Astrocyte (in vitro differentiated cells and primary cell): ENCODE measurements around the gene PRSS21. TPM values are rescaled to one million over a fixed set of nuclear protein-coding genes. Genes with fewer than 3 reads are reported as not detected.

ENCODE experiments used
- DNase-seq: peaks from one replicate; pipeline ENCODE4 v3.0.0-alpha.2; 2010; ENCODE audit warnings: low read depth
- FAIRE-seq: peaks from 2 replicates; lab custom pipeline; 2011; peaks lifted over from hg19 to GRCh38; lab: Jason Lieb, UNC
- H2AFZ ChIP-seq: 2 replicates; pipeline ENCODE4 v1.6.0; 2012; ENCODE audit warnings: low read depth, low read length, inconsistent platforms
- H3K27ac ChIP-seq: 2 replicates; pipeline ENCODE4 v1.5.1; 2011; ENCODE audit warnings: low read depth, low read length, inconsistent platforms
- H3K27me3 ChIP-seq: 2 replicates; pipeline ENCODE4 v1.6.0; 2011; ENCODE audit warnings: low read length, inconsistent platforms; ENCODE audit not compliant: insufficient read depth
- H3K36me3 ChIP-seq: 2 replicates; pipeline ENCODE4 v1.5.1; 2011; ENCODE audit warnings: low read length, inconsistent platforms; ENCODE audit not compliant: insufficient read depth
- H3K4me1 ChIP-seq: 2 replicates; pipeline ENCODE4 v1.5.1; 2011; ENCODE audit warnings: low read length, inconsistent platforms; ENCODE audit not compliant: insufficient read depth
- H3K4me2 ChIP-seq: 2 replicates; pipeline ENCODE4 v1.6.0; 2012; ENCODE audit warnings: low read length, inconsistent platforms
- H3K4me3 ChIP-seq: 2 replicates; pipeline ENCODE4 v1.5.1; 2011; ENCODE audit warnings: low read depth, mild to moderate bottlenecking, low read length, inconsistent platforms; ENCODE audit not compliant: insufficient read depth
- H3K79me2 ChIP-seq: 2 replicates; pipeline ENCODE4 v1.6.0; 2012; ENCODE audit warnings: mild to moderate bottlenecking, low read length, inconsistent platforms; ENCODE audit not compliant: insufficient read depth
- H3K9ac ChIP-seq: 2 replicates; pipeline ENCODE4 v1.6.0; 2012; ENCODE audit warnings: mild to moderate bottlenecking, low read length, inconsistent platforms
- H3K9me3 ChIP-seq: 2 replicates; pipeline ENCODE4 v1.5.1; 2012; ENCODE audit warnings: low read depth, mild to moderate bottlenecking, low read length, inconsistent platforms; ENCODE audit not compliant: insufficient read depth
- H4K20me1 ChIP-seq: 2 replicates; pipeline ENCODE4 v1.6.0; 2012; ENCODE audit warnings: low read length, inconsistent platforms; ENCODE audit not compliant: insufficient read depth
- H3K27ac Mint-ChIP-seq: one replicate; pipeline ENCODE4 v1.8.0; 2021; ENCODE audit warnings: mild to moderate bottlenecking, mixed read lengths; ENCODE audit not compliant: unreplicated experiment
- H3K27me3 Mint-ChIP-seq: one replicate; pipeline ENCODE4 v1.8.0; 2021; ENCODE audit warnings: low read depth, mixed read lengths; ENCODE audit not compliant: unreplicated experiment
- H3K36me3 Mint-ChIP-seq: one replicate; pipeline ENCODE4 v1.8.0; 2021; ENCODE audit warnings: low read depth, mixed read lengths; ENCODE audit not compliant: unreplicated experiment
- H3K4me1 Mint-ChIP-seq: one replicate; pipeline ENCODE4 v1.8.0; 2021; ENCODE audit warnings: low read depth, mixed read lengths; ENCODE audit not compliant: unreplicated experiment
- H3K4me3 Mint-ChIP-seq: one replicate; pipeline ENCODE4 v1.8.0; 2021; ENCODE audit warnings: mild to moderate bottlenecking, moderate library complexity, mixed read lengths; ENCODE audit not compliant: unreplicated experiment
- H3K9me3 Mint-ChIP-seq: one replicate; pipeline ENCODE4 v1.8.0; 2021; ENCODE audit warnings: mild to moderate bottlenecking, mixed read lengths; ENCODE audit not compliant: unreplicated experiment
- CTCF ChIP-seq: IDR thresholded peaks from 2 replicates; pipeline ENCODE4 v1.5.1; 2011; ENCODE audit warnings: low read depth, mild to moderate bottlenecking, inconsistent platforms, low read length, moderate library complexity; ENCODE audit not compliant: insufficient read depth
- EZH2 ChIP-seq: IDR thresholded peaks from 2 replicates; pipeline ENCODE4 v1.6.1; 2012; ENCODE audit warnings: mild to moderate bottlenecking, low read length, inconsistent platforms; ENCODE audit not compliant: insufficient read depth
- total RNA-seq: library from RNA; stranded (reverse); gene quantifications from 2 replicates; pipeline ENCODE4 v1.2.1, GENCODE V29; 2021

Gene PRSS21
- total RNA-seq, 1 donor from 2014 or later = not detected

GRCh38 chr16:2777231-2777902 is 39.7 kb upstream of the PRSS21 start, which contains the start of gene ELOB:
ELOB (minus strand) TSS chr16:2777280; CDS start chr16:2777239, 41 bp downstream.
- Histone ChIP-seq H3K9ac (peak within 1 kb of the TSS; percentile 99), H3K27ac (peak within 1 kb of the TSS; percentile 99), H3K79me2 (peaks cover 62% of the 10 kb centered on the region), H3K4me3 (peak within 1 kb of the TSS; percentile 93), H3K36me3 (peaks cover 13% of the 10 kb centered on the region), H3K27me3 (no peaks in the 10 kb centered on the region), H3K9me3 (no peaks in the 10 kb centered on the region), H3K4me2 (peak within 1 kb of the TSS; percentile 91), H3K4me1 (peaks cover 21% of the 10 kb centered on the region), H4K20me1 (peaks cover 38% of the 10 kb centered on the region), H2AFZ (peak within 1 kb of the TSS; percentile 98)
- no peak for FAIRE-seq
- Mint-ChIP-seq H3K9me3 (peaks cover 4% of the 10 kb centered on the region), H3K4me3 (peak within 1 kb of the TSS; percentile 100), H3K27ac (peak within 1 kb of the TSS; percentile 98), H3K27me3 (peaks cover 2% of the 10 kb centered on the region), H3K4me1 (peaks cover 18% of the 10 kb centered on the region), H3K36me3 (peaks cover 9% of the 10 kb centered on the region)
- DNase-seq = peak; percentile 47
- no peak for TF ChIP-seq EZH2
- TF ChIP-seq CTCF = no peak

GRCh38 chr16:2777903-2778629 is 39.0 kb upstream of the PRSS21 start:
- Histone ChIP-seq H3K27me3 (no peaks in the 10 kb centered on the region), H2AFZ (peak overlapping the region; percentile 98), H3K9me3 (no peaks in the 10 kb centered on the region), H3K9ac (peak overlapping the region; percentile 99), H3K79me2 (peaks cover 55% of the 10 kb centered on the region), H3K4me3 (peak overlapping the region; percentile 93), H3K36me3 (peaks cover 10% of the 10 kb centered on the region), H3K27ac (peak overlapping the region; percentile 99), H3K4me1 (peaks cover 16% of the 10 kb centered on the region), H4K20me1 (peaks cover 32% of the 10 kb centered on the region), H3K4me2 (peak overlapping the region; percentile 91)
- FAIRE-seq = no peak
- TF ChIP-seq CTCF (no peak), EZH2 (no peak)
- Mint-ChIP-seq H3K27ac (peak overlapping the region; percentile 98), H3K27me3 (peaks cover 2% of the 10 kb centered on the region), H3K4me3 (peak overlapping the region; percentile 92), H3K36me3 (peaks cover 9% of the 10 kb centered on the region), H3K9me3 (peaks cover 4% of the 10 kb centered on the region), H3K4me1 (peaks cover 12% of the 10 kb centered on the region)
- DNase-seq = no peak
